ENCODE data around the gene C4BPB.

C4BPB gene

DNA sequence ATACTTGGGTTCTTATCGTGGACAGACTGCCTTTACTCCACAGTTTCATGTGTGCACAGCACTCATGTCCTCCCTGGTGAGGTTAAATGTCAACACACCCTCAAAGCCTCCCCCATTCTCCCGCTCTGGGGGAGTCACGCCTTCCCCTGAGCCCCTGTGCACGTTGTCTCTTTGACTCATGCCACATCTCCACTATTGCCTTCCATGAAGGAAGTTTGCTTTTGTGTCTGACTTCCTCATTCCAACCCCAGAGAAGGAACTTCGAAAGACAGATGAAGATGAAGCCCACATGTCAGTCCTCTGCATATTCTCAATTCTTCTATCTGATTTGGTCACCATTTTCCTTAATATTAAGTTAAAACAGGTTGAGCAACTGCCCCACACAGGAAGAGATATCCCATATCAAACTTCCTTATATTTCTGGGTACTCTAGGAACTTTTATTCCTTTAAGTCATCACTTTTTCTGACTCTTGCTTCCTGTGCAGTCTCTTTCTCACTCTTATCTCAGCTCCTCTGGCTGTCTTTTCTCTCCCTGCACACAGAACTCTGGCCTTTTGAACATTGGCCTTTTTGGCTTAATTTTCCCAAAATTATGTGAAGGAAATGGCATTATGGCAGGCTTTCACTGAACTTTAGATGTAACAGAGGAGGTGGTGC, 56.9 kb downstream of the C4BPB start:
- no peaks in the 10 kb centered on the region for H3K27me3 ChIP-seq (ENCODE audit: insufficient read depth, insufficient read length)
- H3K36me3 ChIP-seq (ENCODE audit: insufficient read depth, insufficient read length, low read length), result no peaks in the 10 kb centered on the region

More for the DNA sequence above, 56.9 kb downstream of the C4BPB start:
- Histone ChIP-seq H3K9me3 (ENCODE audit: insufficient read depth, low read length) (no peaks in the 10 kb centered on the region), H3K4me1 (ENCODE audit: insufficient read depth, insufficient read length) (no peaks in the 10 kb centered on the region), H3K4me3 (ENCODE audit: insufficient read length, low read depth) (no peak overlapping the region), H3K9ac (ENCODE audit: insufficient read length, low read depth) (no peak overlapping the region)
- DNase-seq (ENCODE audit: low read depth, low spot score), result no peak
- TF ChIP-seq ZNF274 (IDR thresholded peaks at IDR 0.05; ENCODE audit: low read depth, low read length) (no peak), YY1 (IDR thresholded peaks at IDR 0.05; ENCODE audit: insufficient read depth, insufficient read length) (no peak), SUZ12 (IDR thresholded peaks at IDR 0.05; ENCODE audit: extremely low read depth, insufficient read depth, insufficient read length) (no peak)
